ENCODE data around the gene YIF1A.

- TF ChIP-seq, protein P1, sequence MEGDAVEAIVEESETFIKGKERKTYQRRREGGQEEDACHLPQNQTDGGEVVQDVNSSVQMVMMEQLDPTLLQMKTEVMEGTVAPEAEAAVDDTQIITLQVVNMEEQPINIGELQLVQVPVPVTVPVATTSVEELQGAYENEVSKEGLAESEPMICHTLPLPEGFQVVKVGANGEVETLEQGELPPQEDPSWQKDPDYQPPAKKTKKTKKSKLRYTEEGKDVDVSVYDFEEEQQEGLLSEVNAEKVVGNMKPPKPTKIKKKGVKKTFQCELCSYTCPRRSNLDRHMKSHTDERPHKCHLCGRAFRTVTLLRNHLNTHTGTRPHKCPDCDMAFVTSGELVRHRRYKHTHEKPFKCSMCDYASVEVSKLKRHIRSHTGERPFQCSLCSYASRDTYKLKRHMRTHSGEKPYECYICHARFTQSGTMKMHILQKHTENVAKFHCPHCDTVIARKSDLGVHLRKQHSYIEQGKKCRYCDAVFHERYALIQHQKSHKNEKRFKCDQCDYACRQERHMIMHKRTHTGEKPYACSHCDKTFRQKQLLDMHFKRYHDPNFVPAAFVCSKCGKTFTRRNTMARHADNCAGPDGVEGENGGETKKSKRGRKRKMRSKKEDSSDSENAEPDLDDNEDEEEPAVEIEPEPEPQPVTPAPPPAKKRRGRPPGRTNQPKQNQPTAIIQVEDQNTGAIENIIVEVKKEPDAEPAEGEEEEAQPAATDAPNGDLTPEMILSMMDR (IDR thresholded peaks at IDR 0.05; ENCODE audit: poor library complexity, severe bottlenecking): no peak
- TF ChIP-seq EP300 (conservative IDR thresholded peaks at IDR 0.05; ENCODE audit: poor library complexity, severe bottlenecking): no peak
- TF ChIP-seq EZH2 (IDR thresholded peaks at IDR 0.05; ENCODE audit: borderline replicate concordance, insufficient read depth, low read length, poor library complexity, severe bottlenecking): no peak
- TF ChIP-seq TAF1 (IDR thresholded peaks at IDR 0.05; ENCODE audit: low read depth): no peak
- no peak for TF ChIP-seq REST (IDR thresholded peaks at IDR 0.05; ENCODE audit: borderline replicate concordance)
- TF ChIP-seq POLR2AphosphoS5 (IDR thresholded peaks at IDR 0.05): no peak
- no peak for TF ChIP-seq RAD21 (conservative IDR thresholded peaks at IDR 0.05)
- no peak for TF ChIP-seq MXI1 (conservative IDR thresholded peaks at IDR 0.05; ENCODE audit: poor library complexity, severe bottlenecking)
- TF ChIP-seq SMC3 (conservative IDR thresholded peaks at IDR 0.05; ENCODE audit: poor library complexity): no peak
Measured at GRCh38 chr11:66290330-66290621, 1.3 kb upstream of the YIF1A start.

Data from neural cell (in vitro differentiated cells).